ENCODE results near the gene DBI.

GRCh38 chr2:119402645-119403560 lies 36.1 kb downstream of the DBI start:
- peak; percentile 34 for TF ChIP-seq POLR2AphosphoS5 (IDR thresholded peaks at IDR 0.05)
- TF ChIP-seq CTCF (IDR thresholded peaks at IDR 0.05) = no peak

Data from prostate gland (tissue), 2 donors.